Measurements from ENCODE around the gene TCOF1.

DNA sequence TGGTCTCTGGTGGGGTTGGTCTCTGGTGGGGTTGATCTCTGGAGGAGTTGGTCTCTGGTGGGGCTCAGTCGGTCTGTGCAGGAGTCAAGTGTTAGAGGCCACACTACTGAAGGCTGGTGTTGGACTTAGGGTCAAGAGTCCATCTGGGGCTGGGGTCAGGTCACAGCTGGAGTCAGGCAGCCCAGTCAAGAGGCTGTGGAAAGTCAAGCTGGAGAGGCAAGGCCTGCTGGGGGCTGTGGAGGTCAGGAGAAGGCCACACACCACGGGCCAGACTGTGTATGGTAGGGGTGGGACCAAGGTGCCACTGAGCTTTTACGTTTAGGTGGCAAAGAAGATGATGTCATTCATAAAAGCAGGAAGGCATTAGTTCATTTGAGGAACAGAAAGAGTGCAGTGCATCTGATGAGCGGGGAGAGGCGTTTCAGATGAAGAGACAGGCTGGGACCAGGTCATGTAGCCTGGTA, 71.9 kb downstream of the TCOF1 start:
- TF ChIP-seq POLR2A (IDR thresholded peaks at IDR 0.05) (no peak), POLR2AphosphoS5 (IDR thresholded peaks at IDR 0.05) (no peak)
- TF ChIP-seq, protein P1, sequence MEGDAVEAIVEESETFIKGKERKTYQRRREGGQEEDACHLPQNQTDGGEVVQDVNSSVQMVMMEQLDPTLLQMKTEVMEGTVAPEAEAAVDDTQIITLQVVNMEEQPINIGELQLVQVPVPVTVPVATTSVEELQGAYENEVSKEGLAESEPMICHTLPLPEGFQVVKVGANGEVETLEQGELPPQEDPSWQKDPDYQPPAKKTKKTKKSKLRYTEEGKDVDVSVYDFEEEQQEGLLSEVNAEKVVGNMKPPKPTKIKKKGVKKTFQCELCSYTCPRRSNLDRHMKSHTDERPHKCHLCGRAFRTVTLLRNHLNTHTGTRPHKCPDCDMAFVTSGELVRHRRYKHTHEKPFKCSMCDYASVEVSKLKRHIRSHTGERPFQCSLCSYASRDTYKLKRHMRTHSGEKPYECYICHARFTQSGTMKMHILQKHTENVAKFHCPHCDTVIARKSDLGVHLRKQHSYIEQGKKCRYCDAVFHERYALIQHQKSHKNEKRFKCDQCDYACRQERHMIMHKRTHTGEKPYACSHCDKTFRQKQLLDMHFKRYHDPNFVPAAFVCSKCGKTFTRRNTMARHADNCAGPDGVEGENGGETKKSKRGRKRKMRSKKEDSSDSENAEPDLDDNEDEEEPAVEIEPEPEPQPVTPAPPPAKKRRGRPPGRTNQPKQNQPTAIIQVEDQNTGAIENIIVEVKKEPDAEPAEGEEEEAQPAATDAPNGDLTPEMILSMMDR (IDR thresholded peaks at IDR 0.05): no peak
